A673 (cell line): Measurements from ENCODE around the gene CAPS2. TPM values are rescaled to one million over a fixed set of nuclear protein-coding genes. Genes with fewer than 3 reads are reported as not detected.

Experiments
- BruUV-seq: library from RNA; stranded (reverse); fragments of 400-500 nt; replicated peaks from 2 replicates; lab custom pipeline; 2021; lab: Mats Ljungman, UMichigan
- CTCF ChIA-PET: fragments of 300-600 bp; sonication (Branson Sonifier 250); formaldehyde crosslinking; loops from one replicate; lab custom pipeline; 2022; ENCODE audit warnings: antibody characterized with exemption; lab: Charles Lee
- POLR2A ChIA-PET: fragments of 300-600 bp; sonication (Branson Sonifier 250); formaldehyde crosslinking; loops from one replicate; lab custom pipeline; 2022; ENCODE audit warnings: antibody characterized with exemption; ENCODE audit not compliant: low non-redundant PET; lab: Charles Lee
- DNase-seq: peaks from one replicate; pipeline ENCODE4 v3.0.0-alpha.2; 2015; ENCODE audit warnings: low spot score
- H3K27ac ChIP-seq: fragments of 200-600 bp; sonication (generic); 2 replicates; pipeline ENCODE4 v1.5.1; 2016; ENCODE audit warnings: mixed run types, low read depth, mild to moderate bottlenecking, mixed read lengths, antibody characterized with exemption, low read length; ENCODE audit not compliant: poor library complexity, severe bottlenecking
- H3K27me3 ChIP-seq: fragments of 200-600 bp; sonication (generic); replicated peaks from 2 replicates; pipeline ENCODE4 v1.6.1; 2017; ENCODE audit warnings: mixed run types, low read depth, mild to moderate bottlenecking, mixed read lengths, antibody characterized with exemption, low read length; ENCODE audit not compliant: insufficient read depth, poor library complexity
- H3K36me3 ChIP-seq: fragments of 200-600 bp; sonication (generic); 2 replicates; pipeline ENCODE4 v1.6.1; 2016; ENCODE audit warnings: mixed run types, mild to moderate bottlenecking, mixed read lengths, antibody characterized with exemption, low read length; ENCODE audit not compliant: insufficient read depth, poor library complexity, severe bottlenecking
- H3K4me1 ChIP-seq: fragments of 200-600 bp; sonication (generic); 2 replicates; pipeline ENCODE4 v1.6.1; 2017; ENCODE audit warnings: mixed run types, mild to moderate bottlenecking, mixed read lengths, antibody characterized with exemption, low read length; ENCODE audit not compliant: insufficient read depth, poor library complexity, severe bottlenecking
- H3K4me3 ChIP-seq: fragments of 200-600 bp; sonication (generic); 2 replicates; pipeline ENCODE4 v1.5.1; 2016; ENCODE audit warnings: low read depth, mixed run types, mild to moderate bottlenecking, mixed read lengths, low read length; ENCODE audit not compliant: poor library complexity, severe bottlenecking
- H3K9me3 ChIP-seq: fragments of 200-600 bp; sonication (generic); 2 replicates; pipeline ENCODE4 v1.6.1; 2016; ENCODE audit warnings: mixed run types, low read depth, mild to moderate bottlenecking, mixed read lengths, antibody characterized with exemption, low read length; ENCODE audit not compliant: poor library complexity, severe bottlenecking
- EZH2 ChIP-seq: fragments of 200-600 bp; sonication (generic); IDR thresholded peaks from 2 replicates; pipeline ENCODE4 v1.6.1; 2017; ENCODE audit warnings: borderline replicate concordance, low read depth, mild to moderate bottlenecking, mixed read lengths, antibody characterized with exemption, low read length; ENCODE audit not compliant: poor library complexity, severe bottlenecking
- intact Hi-C: fragments of 100-400 bp; cut with micrococcal nuclease; formaldehyde crosslinking; loops from one replicate; pipeline ENCODE4 v1.10.0; 2022; ENCODE audit not compliant: unreplicated experiment
- total RNA-seq: library from RNA; stranded (reverse); gene quantifications from 2 replicates; pipeline ENCODE4 v1.2.3, GENCODE V29; 2021
- TF ChIP-seq, protein P1 (sequence below): fragments of 300-800, 200-600 bp; sonication (generic); conservative IDR thresholded peaks from 2 replicates; pipeline ENCODE4 v1.5.1; 2017; ENCODE audit warnings: low read depth, mild to moderate bottlenecking, antibody characterized with exemption, low read length, moderate library complexity, mixed read lengths

The CAPS2 gene
- total RNA-seq, 1 experiment from 2014 or later = 13.2 TPM

GRCh38 chr12:75289753-75290152 is 40.4 kb downstream of the CAPS2 start:
- intact Hi-C loops = loop anchor here (2.0 to 5.0 kb wide), 2 partner anchors 487 to 603 kb away; no protein-coding TSS in a partner anchor
- TF ChIP-seq EZH2 = no peak
- TF ChIP-seq, protein P1, sequence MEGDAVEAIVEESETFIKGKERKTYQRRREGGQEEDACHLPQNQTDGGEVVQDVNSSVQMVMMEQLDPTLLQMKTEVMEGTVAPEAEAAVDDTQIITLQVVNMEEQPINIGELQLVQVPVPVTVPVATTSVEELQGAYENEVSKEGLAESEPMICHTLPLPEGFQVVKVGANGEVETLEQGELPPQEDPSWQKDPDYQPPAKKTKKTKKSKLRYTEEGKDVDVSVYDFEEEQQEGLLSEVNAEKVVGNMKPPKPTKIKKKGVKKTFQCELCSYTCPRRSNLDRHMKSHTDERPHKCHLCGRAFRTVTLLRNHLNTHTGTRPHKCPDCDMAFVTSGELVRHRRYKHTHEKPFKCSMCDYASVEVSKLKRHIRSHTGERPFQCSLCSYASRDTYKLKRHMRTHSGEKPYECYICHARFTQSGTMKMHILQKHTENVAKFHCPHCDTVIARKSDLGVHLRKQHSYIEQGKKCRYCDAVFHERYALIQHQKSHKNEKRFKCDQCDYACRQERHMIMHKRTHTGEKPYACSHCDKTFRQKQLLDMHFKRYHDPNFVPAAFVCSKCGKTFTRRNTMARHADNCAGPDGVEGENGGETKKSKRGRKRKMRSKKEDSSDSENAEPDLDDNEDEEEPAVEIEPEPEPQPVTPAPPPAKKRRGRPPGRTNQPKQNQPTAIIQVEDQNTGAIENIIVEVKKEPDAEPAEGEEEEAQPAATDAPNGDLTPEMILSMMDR = peak; percentile 51
- Histone ChIP-seq H3K4me3 (no peak overlapping the region), H3K27ac (no peak overlapping the region), H3K36me3 (no peaks in the 10 kb centered on the region), H3K4me1 (no peaks in the 10 kb centered on the region), H3K27me3 (no peaks in the 10 kb centered on the region), H3K9me3 (no peaks in the 10 kb centered on the region)
- ChIA-PET CTCF (no interaction called here), POLR2A (no interaction called here)
- no TSS peak for BruUV-seq
- DNase-seq = peak; percentile 28

DNA sequence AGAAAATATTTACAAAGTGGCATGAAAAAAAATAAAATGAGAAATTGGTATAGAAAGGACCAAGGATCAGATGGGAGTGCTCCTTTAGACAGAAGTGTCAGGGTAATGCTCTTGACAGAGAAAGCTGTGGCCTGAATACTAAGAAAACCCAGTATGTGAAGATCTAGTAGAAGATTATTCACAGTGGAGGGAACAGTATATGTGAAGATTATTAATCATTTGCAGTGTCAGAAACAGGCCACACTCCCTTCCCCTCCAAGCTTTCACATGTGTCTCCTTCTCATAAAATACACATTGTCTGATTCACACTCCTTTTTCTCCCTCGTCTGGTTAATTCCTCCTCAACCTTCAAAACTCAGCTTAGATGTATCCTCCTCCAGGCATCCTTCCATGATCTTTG is 41.3 kb downstream of the CAPS2 start:
- BruUV-seq = no TSS peak
- Histone ChIP-seq H3K27ac (no peak overlapping the region), H3K4me1 (no peaks in the 10 kb centered on the region), H3K9me3 (no peaks in the 10 kb centered on the region), H3K36me3 (no peaks in the 10 kb centered on the region), H3K4me3 (no peak overlapping the region), H3K27me3 (no peaks in the 10 kb centered on the region)
- DNase-seq = no peak
- intact Hi-C loops = loop anchor here (2.0 kb wide), 1 partner anchor 602 kb away; no protein-coding TSS in a partner anchor
- ChIA-PET POLR2A (no interaction called here), CTCF (no interaction called here)
- TF ChIP-seq, protein P1 = no peak
- no peak for TF ChIP-seq EZH2

DNA sequence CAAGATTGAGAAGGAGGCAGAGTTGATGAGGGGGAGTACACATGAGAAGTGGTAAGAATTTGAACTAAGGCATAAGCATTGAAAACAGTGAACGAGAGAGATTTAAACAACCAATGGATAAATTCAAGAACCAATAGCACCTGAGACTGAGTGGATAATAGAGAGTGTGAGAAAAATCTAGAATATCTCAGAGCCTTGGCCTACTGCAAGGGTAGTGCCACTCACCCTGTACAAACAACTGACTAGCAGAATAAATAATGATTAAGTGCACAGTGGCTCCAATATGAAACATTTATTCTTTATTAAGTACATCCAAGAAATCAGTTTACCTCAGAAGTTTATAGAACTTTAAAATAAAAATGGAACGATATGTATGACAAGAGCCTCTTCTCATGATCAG is 54.4 kb downstream of the CAPS2 start:
- POLR2A ChIA-PET = no interaction called here
- H3K27me3 ChIP-seq = no peaks in the 10 kb centered on the region
- CTCF ChIA-PET = no interaction called here
- H3K9me3 ChIP-seq = no peaks in the 10 kb centered on the region
- no peaks in the 10 kb centered on the region for H3K4me1 ChIP-seq
- TF ChIP-seq, protein P1 = no peak
- no peak for TF ChIP-seq EZH2
- H3K27ac ChIP-seq = no peak overlapping the region
- BruUV-seq = no TSS peak
- no peaks in the 10 kb centered on the region for H3K36me3 ChIP-seq
- no peak for DNase-seq
- intact Hi-C loops = no loop called here
- H3K4me3 ChIP-seq = no peak overlapping the region
